PC-9 (cell line): ENCODE results near the gene LRRC28. TPM values are rescaled to one million over a fixed set of nuclear protein-coding genes. Genes with fewer than 3 reads are reported as not detected.
A peak's percentile ranks its signal among the peaks of the same experiment; 100 is the strongest.

Experiments used
- BruUV-seq: library from RNA; stranded (reverse); fragments of 400-500 nt; replicated peaks from 2 replicates; lab custom pipeline; 2021; lab: Mats Ljungman, UMichigan
- CTCF ChIA-PET: fragments of 300-600 bp; sonication (Branson Sonifier 250); formaldehyde crosslinking; loops from one replicate; lab custom pipeline; 2022; ENCODE audit warnings: antibody characterized with exemption; lab: Charles Lee
- POLR2A ChIA-PET: fragments of 300-600 bp; sonication (Branson Sonifier 250); formaldehyde crosslinking; loops from one replicate; lab custom pipeline; 2022; ENCODE audit warnings: antibody characterized with exemption; ENCODE audit not compliant: unreplicated experiment; lab: Charles Lee
- DNase-seq, 2 experiments: peaks; one replicate each; pipeline versions ENCODE4 v3.0.0 to v3.0.0-alpha.2; 2015 to 2022; ENCODE audit warnings: mixed read lengths in 1 of 2
- H2AFZ ChIP-seq: fragments of 200-600 bp; sonication (generic); 2 replicates; pipeline ENCODE4 v1.8.1; 2017; ENCODE audit warnings: antibody characterized with exemption
- H3F3A ChIP-seq: fragments of 200-600 bp; sonication (generic); 2 replicates; pipeline ENCODE4 v1.8.1; 2017; ENCODE audit warnings: antibody characterized with exemption, mild to moderate bottlenecking, low read depth; ENCODE audit not compliant: insufficient read depth
- H3K27ac ChIP-seq: fragments of 200-600 bp; sonication (generic); 2 replicates; pipeline ENCODE4 v1.6.1; 2016; ENCODE audit warnings: mixed run types
- H3K27me3 ChIP-seq: fragments of 200-600 bp; sonication (generic); 2 replicates; pipeline ENCODE4 v1.6.1; 2016; ENCODE audit warnings: low read depth, mixed run types; ENCODE audit not compliant: insufficient read depth
- H3K36me3 ChIP-seq: fragments of 200-600 bp; sonication (generic); 2 replicates; pipeline ENCODE4 v1.6.1; 2016; ENCODE audit warnings: low read depth, mixed run types
- H3K4me1 ChIP-seq: fragments of 200-600 bp; sonication (generic); replicated peaks from 2 replicates; pipeline ENCODE4 v1.6.1; 2016; ENCODE audit warnings: mixed run types; ENCODE audit not compliant: insufficient read depth
- H3K4me2 ChIP-seq: fragments of 200-600 bp; sonication (generic); 2 replicates; pipeline ENCODE4 v1.6.1; 2017; ENCODE audit warnings: mixed run types
- H3K4me3 ChIP-seq: fragments of 200-600 bp; sonication (generic); 2 replicates; pipeline ENCODE4 v1.6.1; 2016; ENCODE audit warnings: mixed run types
- H3K79me2 ChIP-seq: fragments of 200-600 bp; sonication (generic); 2 replicates; pipeline ENCODE4 v1.6.1; 2017; ENCODE audit warnings: low read depth, mixed run types
- H3K9me2 ChIP-seq: fragments of 200-600 bp; sonication (generic); 2 replicates; pipeline ENCODE4 v1.8.1; 2017; ENCODE audit warnings: mild to moderate bottlenecking; ENCODE audit not compliant: insufficient read depth
- H3K9me3 ChIP-seq: fragments of 200-600 bp; sonication (generic); 2 replicates; pipeline ENCODE4 v1.8.1; 2016; ENCODE audit warnings: low read depth; ENCODE audit not compliant: insufficient read depth
- H4K20me1 ChIP-seq: fragments of 200-600 bp; sonication (generic); 2 replicates; pipeline ENCODE4 v1.8.1; 2017; ENCODE audit not compliant: insufficient read depth
- CTCF ChIP-seq: fragments of 200-600 bp; sonication (generic); conservative IDR thresholded peaks from 2 replicates; pipeline ENCODE4 v1.6.1; 2017; ENCODE audit warnings: mixed run types, antibody characterized with exemption, mild to moderate bottlenecking, moderate library complexity
- EZH2 ChIP-seq: fragments of 200-600 bp; sonication (generic); IDR thresholded peaks from 2 replicates; pipeline ENCODE4 v1.8.0; 2017; ENCODE audit warnings: antibody characterized with exemption, low read depth
- intact Hi-C: fragments of 100-400 bp; cut with micrococcal nuclease; formaldehyde crosslinking; loops from one replicate; pipeline ENCODE4 v1.10.0; 2022; ENCODE audit not compliant: unreplicated experiment
- total RNA-seq: library from RNA; stranded (reverse); gene quantifications from 2 replicates; pipeline ENCODE4 v1.2.3, GENCODE V29; 2021

The LRRC28 gene
- total RNA-seq, 1 experiment from 2014 or later, result 13.5 TPM

GRCh38 chr15:99247062-99247461 lies 4.2 kb upstream of the LRRC28 start:
- TF ChIP-seq EZH2 (no peak), CTCF (no peak)
- ChIA-PET POLR2A (no interaction called here), CTCF (no interaction called here)
- H3F3A ChIP-seq, result peaks cover 8% of the 10 kb centered on the region; the same call in 1 of the 2 replicates
- no peak overlapping the region for H3K27ac ChIP-seq
- 0 out of 2 replicates have a peak, but pooled peaks cover 4% of the 10 kb centered on the region for H3K36me3 ChIP-seq
- no peak overlapping the region for H3K4me3 ChIP-seq
- H3K4me2 ChIP-seq, result no peak overlapping the region
- intact Hi-C loops, result no loop called here
- no peaks in the 10 kb centered on the region for H4K20me1 ChIP-seq
- no TSS peak for BruUV-seq
- no peaks in the 10 kb centered on the region for H3K27me3 ChIP-seq
- H2AFZ ChIP-seq, result no peak overlapping the region
- H3K9me2 ChIP-seq, result no peaks in the 10 kb centered on the region
- DNase-seq, result no peak
- peaks cover 12% of the 10 kb centered on the region for H3K4me1 ChIP-seq
- H3K9me3 ChIP-seq, result no peaks in the 10 kb centered on the region
- H3K79me2 ChIP-seq, result peaks cover 27% of the 10 kb centered on the region

- H3K9me2 ChIP-seq, result no peaks in the 10 kb centered on the region
- peaks cover 8% of the 10 kb centered on the region; the same call in 1 of the 2 replicates for H3F3A ChIP-seq
- H2AFZ ChIP-seq, result peak overlapping the region; percentile 53; the same call in 1 of the 2 replicates
- no peak overlapping the region for H3K27ac ChIP-seq
- BruUV-seq, result no TSS peak
- H3K9me3 ChIP-seq, result no peaks in the 10 kb centered on the region
- TF ChIP-seq EZH2 (no peak), CTCF (no peak)
- no peak for DNase-seq
- H3K4me3 ChIP-seq, result peak overlapping the region; percentile 98
- no peaks in the 10 kb centered on the region for H3K27me3 ChIP-seq
- H3K79me2 ChIP-seq, result peaks cover 27% of the 10 kb centered on the region
- intact Hi-C loops, result no loop called here
- no peaks in the 10 kb centered on the region for H3K36me3 ChIP-seq
- ChIA-PET CTCF (no interaction called here), POLR2A (no interaction called here)
- H3K4me2 ChIP-seq, result peak overlapping the region; percentile 90
- H3K4me1 ChIP-seq, result peaks cover 20% of the 10 kb centered on the region
- H4K20me1 ChIP-seq, result no peaks in the 10 kb centered on the region
Measured at GRCh38 chr15:99248000-99248715, 3.1 kb upstream of the LRRC28 start.

GRCh38 chr15:99249270-99249841 lies 1.9 kb upstream of the LRRC28 start, which contains the start of gene TTC23:
TSS of gene TTC23 (minus strand) at chr15:99249581. CDS start at chr15:99228712, 20,869 bp downstream.
- Histone ChIP-seq H3F3A (peaks cover 8% of the 10 kb centered on the region; the same call in 1 of the 2 replicates), H3K36me3 (no peaks in the 10 kb centered on the region), H3K79me2 (peaks cover 27% of the 10 kb centered on the region), H3K27me3 (no peaks in the 10 kb centered on the region), H2AFZ (peak within 1 kb of the TSS; percentile 91), H3K4me1 (peaks cover 20% of the 10 kb centered on the region), H4K20me1 (no peaks in the 10 kb centered on the region), H3K4me3 (peak within 1 kb of the TSS; percentile 98), H3K9me3 (no peaks in the 10 kb centered on the region), H3K27ac (peak within 1 kb of the TSS; percentile 74), H3K9me2 (no peaks in the 10 kb centered on the region), H3K4me2 (peak within 1 kb of the TSS; percentile 90)
- CTCF ChIA-PET, result interaction anchor here (0.6 kb wide), 1 partner anchor 484 kb away, joined by 3 read pairs; the partner anchor contains the start of gene LYSMD4
- no peak for TF ChIP-seq EZH2
- no peak for TF ChIP-seq CTCF
- BruUV-seq, result TSS peak; percentile 21
- intact Hi-C loops, result no loop called here
- POLR2A ChIA-PET, result interaction anchor here (0.7 kb wide), 2 partner anchors 86 to 484 kb away, joined by 3 to 4 read pairs; partner anchors contain the start of gene LYSMD4
- peak; percentile 41 to 81 for DNase-seq
